HG03354 (cell line): Measurements from ENCODE around the gene EHBP1.
A peak's percentile ranks its signal among the peaks of the same experiment; 100 is the strongest.
"Not testable (repeated sequence)": the region's sequence is repeated elsewhere in the genome, so short reads cannot be mapped to it uniquely, and the experiment has no call there.

Source experiments
- ATAC-seq: cut with Tn5 transposase; IDR thresholded peaks from one replicate; pipeline ENCODE4 v1.9.1; 2021; ENCODE audit warnings: mild to moderate bottlenecking; ENCODE audit not compliant: unreplicated experiment, poor library complexity, severe bottlenecking

Gene EHBP1

GRCh38 chr2:63053889-63054602 lies 348.5 kb downstream of the EHBP1 start:
- ATAC-seq: no peak

- ATAC-seq: no peak
Measured at GRCh38 chr2:63054841-63055225, 349.3 kb downstream of the EHBP1 start.

GRCh38 chr2:63055226-63056106 lies 350.0 kb downstream of the EHBP1 start:
- no peak for ATAC-seq

- peak; percentile 43 for ATAC-seq
Measured at GRCh38 chr2:63056107-63057050, 350.9 kb downstream of the EHBP1 start.

- no peak for ATAC-seq
Measured at GRCh38 chr2:63057249-63058143, 352.0 kb downstream of the EHBP1 start.

GRCh38 chr2:63058144-63058920 lies 352.8 kb downstream of the EHBP1 start:
- no peak for ATAC-seq

GRCh38 chr2:63058921-63059792 lies 353.6 kb downstream of the EHBP1 start:
- no peak for ATAC-seq

- no peak for ATAC-seq
Measured at GRCh38 chr2:63059793-63060471, 354.4 kb downstream of the EHBP1 start.

GRCh38 chr2:63060472-63060991 lies 355.0 kb downstream of the EHBP1 start:
- ATAC-seq: no peak

GRCh38 chr2:63064197-63064596 lies 358.7 kb downstream of the EHBP1 start:
- no peak for ATAC-seq

GRCh38 chr2:63064661-63065060 lies 359.1 kb downstream of the EHBP1 start:
- no peak for ATAC-seq

- ATAC-seq: no peak
Measured at GRCh38 chr2:63066265-63066664, 360.8 kb downstream of the EHBP1 start.

- no peak for ATAC-seq
Measured at GRCh38 chr2:63066838-63067237, 361.3 kb downstream of the EHBP1 start.

- ATAC-seq: no peak
Measured at GRCh38 chr2:63071664-63072063, 366.2 kb downstream of the EHBP1 start.

- ATAC-seq: no peak
Measured at GRCh38 chr2:63073994-63074393, 368.5 kb downstream of the EHBP1 start.

GRCh38 chr2:63074399-63074798 lies 368.9 kb downstream of the EHBP1 start:
- ATAC-seq: not testable (repeated sequence)
